Endothelial cell (in vitro differentiated cells): ENCODE data around the gene ACAA2. TPM values are rescaled to one million over a fixed set of nuclear protein-coding genes. Genes with fewer than 3 reads are reported as not detected.

ENCODE experiments used
- DNase-seq: peaks from one replicate; pipeline ENCODE4 v3.0.0; 2021; ENCODE audit warnings: low spot score
- H3K27ac Mint-ChIP-seq: one replicate; pipeline ENCODE4 v1.8.0; 2021; ENCODE audit warnings: mixed read lengths, inconsistent platforms; ENCODE audit not compliant: unreplicated experiment
- H3K27me3 Mint-ChIP-seq: one replicate; pipeline ENCODE4 v1.8.0; 2021; ENCODE audit warnings: mild to moderate bottlenecking, moderate library complexity, mixed read lengths, inconsistent platforms; ENCODE audit not compliant: unreplicated experiment
- H3K36me3 Mint-ChIP-seq: one replicate; pipeline ENCODE4 v1.8.0; 2021; ENCODE audit warnings: mild to moderate bottlenecking, low read depth, mixed read lengths, inconsistent platforms; ENCODE audit not compliant: unreplicated experiment
- H3K4me1 Mint-ChIP-seq: one replicate; pipeline ENCODE4 v1.8.0; 2021; ENCODE audit warnings: mild to moderate bottlenecking, mixed read lengths, inconsistent platforms; ENCODE audit not compliant: unreplicated experiment
- H3K4me3 Mint-ChIP-seq: one replicate; pipeline ENCODE4 v1.8.0; 2021; ENCODE audit warnings: mild to moderate bottlenecking, mixed read lengths, inconsistent platforms; ENCODE audit not compliant: unreplicated experiment
- H3K9me3 Mint-ChIP-seq: one replicate; pipeline ENCODE4 v1.8.0; 2021; ENCODE audit warnings: mixed read lengths, inconsistent platforms; ENCODE audit not compliant: unreplicated experiment
- total RNA-seq: library from RNA; stranded (reverse); fragmentation: NEBNext Ultra II Directional; extraction: Animal tissue kit (Norgen Biotek cat#: 25700); gene quantifications from one replicate; pipeline ENCODE4 v1.2.1, GENCODE V29; 2021; ENCODE audit not compliant: unreplicated experiment
- TF ChIP-seq, protein P1 (sequence below): fragments of 200-600 bp; sonication (generic); IDR thresholded peaks from one replicate; pipeline ENCODE4 v1.5.0; 2021; ENCODE audit warnings: antibody characterized with exemption; ENCODE audit not compliant: unreplicated experiment

ACAA2 gene
- total RNA-seq, 1 donor from 2014 or later, result 50.6 TPM

DNA sequence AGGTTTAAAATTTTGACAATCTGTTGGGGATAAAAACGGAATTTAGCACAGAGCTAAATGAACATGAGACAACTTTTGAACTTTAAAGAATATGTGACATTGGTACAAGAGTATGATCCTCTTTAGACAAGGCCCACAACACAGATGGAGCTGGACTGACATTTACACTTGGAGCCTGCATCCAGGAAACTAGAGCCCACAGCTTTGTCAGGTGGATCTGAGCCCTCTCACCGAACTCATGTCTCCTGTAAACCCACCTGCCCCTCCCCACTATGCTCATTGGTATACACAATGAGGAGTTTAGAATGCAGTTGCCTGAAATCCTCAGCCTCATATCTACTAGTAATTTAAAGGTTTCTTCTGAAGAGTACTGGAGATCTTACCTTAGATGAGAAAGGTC lies 22.1 kb upstream of the ACAA2 start:
- no peaks in the 10 kb centered on the region for H3K27me3 Mint-ChIP-seq
- TF ChIP-seq, protein P1, sequence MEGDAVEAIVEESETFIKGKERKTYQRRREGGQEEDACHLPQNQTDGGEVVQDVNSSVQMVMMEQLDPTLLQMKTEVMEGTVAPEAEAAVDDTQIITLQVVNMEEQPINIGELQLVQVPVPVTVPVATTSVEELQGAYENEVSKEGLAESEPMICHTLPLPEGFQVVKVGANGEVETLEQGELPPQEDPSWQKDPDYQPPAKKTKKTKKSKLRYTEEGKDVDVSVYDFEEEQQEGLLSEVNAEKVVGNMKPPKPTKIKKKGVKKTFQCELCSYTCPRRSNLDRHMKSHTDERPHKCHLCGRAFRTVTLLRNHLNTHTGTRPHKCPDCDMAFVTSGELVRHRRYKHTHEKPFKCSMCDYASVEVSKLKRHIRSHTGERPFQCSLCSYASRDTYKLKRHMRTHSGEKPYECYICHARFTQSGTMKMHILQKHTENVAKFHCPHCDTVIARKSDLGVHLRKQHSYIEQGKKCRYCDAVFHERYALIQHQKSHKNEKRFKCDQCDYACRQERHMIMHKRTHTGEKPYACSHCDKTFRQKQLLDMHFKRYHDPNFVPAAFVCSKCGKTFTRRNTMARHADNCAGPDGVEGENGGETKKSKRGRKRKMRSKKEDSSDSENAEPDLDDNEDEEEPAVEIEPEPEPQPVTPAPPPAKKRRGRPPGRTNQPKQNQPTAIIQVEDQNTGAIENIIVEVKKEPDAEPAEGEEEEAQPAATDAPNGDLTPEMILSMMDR, result no peak
- no peaks in the 10 kb centered on the region for H3K36me3 Mint-ChIP-seq
- no peak overlapping the region for H3K27ac Mint-ChIP-seq
- no peaks in the 10 kb centered on the region for H3K4me1 Mint-ChIP-seq
- DNase-seq, result no peak
- H3K9me3 Mint-ChIP-seq, result no peaks in the 10 kb centered on the region
- no peak overlapping the region for H3K4me3 Mint-ChIP-seq

DNA sequence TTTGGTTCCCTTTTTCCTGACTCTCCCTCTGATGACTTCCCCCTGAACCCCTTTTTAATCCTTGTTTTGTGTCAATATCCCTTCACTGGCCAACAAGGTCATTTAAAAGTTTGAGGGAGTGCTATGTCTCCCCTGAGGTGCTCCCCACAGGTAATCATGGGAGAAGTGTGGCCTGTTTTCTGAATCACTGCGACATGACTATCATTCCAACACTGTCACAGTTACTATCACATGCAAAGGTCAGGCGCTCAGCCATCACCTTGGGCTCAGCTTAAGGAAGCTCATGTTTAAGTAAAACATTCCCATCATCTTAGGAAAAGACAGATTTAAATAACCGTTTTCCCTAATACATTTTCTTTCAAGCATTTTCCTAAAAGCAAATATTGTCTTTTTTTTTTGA lies 20.9 kb upstream of the ACAA2 start:
- TF ChIP-seq, protein P1, result no peak
- Mint-ChIP-seq H3K27ac (no peak overlapping the region), H3K4me1 (no peaks in the 10 kb centered on the region), H3K4me3 (no peak overlapping the region), H3K9me3 (no peaks in the 10 kb centered on the region), H3K27me3 (no peaks in the 10 kb centered on the region), H3K36me3 (no peaks in the 10 kb centered on the region)
- no peak for DNase-seq

DNA sequence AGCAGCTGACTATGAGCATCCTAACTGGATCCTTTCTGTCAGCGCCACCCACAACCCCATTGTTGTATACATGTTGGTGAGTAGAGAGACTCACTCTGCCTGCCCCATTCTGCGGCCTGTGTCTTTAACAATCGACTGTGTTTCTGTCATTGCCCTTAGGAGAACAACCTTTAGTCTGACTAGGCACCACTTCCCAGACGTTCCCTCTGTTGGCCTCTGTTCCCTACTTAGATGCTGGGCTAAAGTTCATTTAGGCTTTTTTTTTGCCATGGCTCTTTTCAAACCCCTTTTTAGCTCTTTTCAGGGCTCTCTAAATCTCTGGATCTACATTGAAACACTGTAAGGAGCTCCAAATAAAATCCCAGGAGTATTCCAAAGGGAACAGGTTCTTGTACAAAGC lies 20.5 kb upstream of the ACAA2 start:
- no peaks in the 10 kb centered on the region for H3K27me3 Mint-ChIP-seq
- TF ChIP-seq, protein P1, result no peak
- no peak overlapping the region for H3K27ac Mint-ChIP-seq
- DNase-seq, result no peak
- H3K4me3 Mint-ChIP-seq, result no peak overlapping the region
- H3K36me3 Mint-ChIP-seq, result no peaks in the 10 kb centered on the region
- no peaks in the 10 kb centered on the region for H3K4me1 Mint-ChIP-seq
- no peaks in the 10 kb centered on the region for H3K9me3 Mint-ChIP-seq

DNA sequence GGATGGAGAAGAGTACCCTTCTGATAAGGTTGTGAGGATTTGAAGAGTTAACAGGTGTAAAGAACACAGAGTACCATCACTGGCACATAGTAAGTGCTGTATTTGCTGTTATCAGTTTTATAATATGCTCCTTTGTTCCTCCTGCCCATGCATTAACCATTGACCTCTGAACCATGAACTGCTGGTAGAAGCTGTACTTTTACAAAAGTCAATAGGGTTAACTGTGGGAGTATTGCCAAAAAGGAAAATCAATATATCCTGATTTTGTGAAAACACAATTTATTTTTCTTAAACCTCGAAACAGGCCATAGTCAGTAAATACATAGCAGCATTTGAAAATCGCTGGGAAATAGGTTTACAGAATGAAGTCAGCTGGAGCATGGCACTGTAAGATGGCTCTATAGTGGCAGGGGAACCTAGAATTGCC lies 18.9 kb upstream of the ACAA2 start:
- H3K4me3 Mint-ChIP-seq, result no peak overlapping the region
- no peak overlapping the region for H3K27ac Mint-ChIP-seq

DNA sequence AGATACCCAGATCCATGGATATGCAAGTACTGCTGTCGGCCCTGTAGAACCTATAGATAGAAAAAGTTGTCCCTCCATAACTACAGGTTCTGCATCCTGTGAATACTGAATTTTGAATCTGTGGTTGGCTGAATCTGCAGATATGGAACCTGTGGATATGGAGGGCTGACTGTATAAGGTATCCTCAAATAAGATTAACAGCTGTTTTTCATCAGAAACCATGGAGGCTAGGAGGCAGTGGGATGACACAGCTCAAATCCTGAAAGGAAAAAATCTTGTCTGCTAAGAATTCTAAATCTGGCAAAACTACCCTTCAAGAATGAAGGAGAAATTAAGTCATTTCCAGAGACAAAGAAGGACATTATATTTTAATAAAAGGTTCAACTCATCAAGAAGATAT lies 14.7 kb upstream of the ACAA2 start:
- TF ChIP-seq, protein P1, result no peak
- no peaks in the 10 kb centered on the region for H3K9me3 Mint-ChIP-seq
- no peaks in the 10 kb centered on the region for H3K4me1 Mint-ChIP-seq
- no peak overlapping the region for H3K27ac Mint-ChIP-seq
- H3K27me3 Mint-ChIP-seq, result no peaks in the 10 kb centered on the region
- no peak for DNase-seq
- no peak overlapping the region for H3K4me3 Mint-ChIP-seq
- H3K36me3 Mint-ChIP-seq, result no peaks in the 10 kb centered on the region

More for the DNA sequence above, 18.9 kb upstream of the ACAA2 start:
- H3K27me3 Mint-ChIP-seq, result no peaks in the 10 kb centered on the region
- no peaks in the 10 kb centered on the region for H3K36me3 Mint-ChIP-seq
- TF ChIP-seq, protein P1, result no peak
- H3K9me3 Mint-ChIP-seq, result no peaks in the 10 kb centered on the region
- no peak for DNase-seq
- no peaks in the 10 kb centered on the region for H3K4me1 Mint-ChIP-seq
